Activated CD4-positive, alpha-beta T cell treated with anti-CD3 and anti-CD28 coated beads, Interleukin-2, amount 50 U/mL, for 4 hours (primary cell): ENCODE data around the gene NR6A1.
A peak's percentile ranks its signal among the peaks of the same experiment; 100 is the strongest.

ENCODE experiments used
- DNase-seq, 2 experiments: peaks; one replicate each; pipeline ENCODE4 v3.0.0-alpha.2; 2020

The NR6A1 gene

DNA sequence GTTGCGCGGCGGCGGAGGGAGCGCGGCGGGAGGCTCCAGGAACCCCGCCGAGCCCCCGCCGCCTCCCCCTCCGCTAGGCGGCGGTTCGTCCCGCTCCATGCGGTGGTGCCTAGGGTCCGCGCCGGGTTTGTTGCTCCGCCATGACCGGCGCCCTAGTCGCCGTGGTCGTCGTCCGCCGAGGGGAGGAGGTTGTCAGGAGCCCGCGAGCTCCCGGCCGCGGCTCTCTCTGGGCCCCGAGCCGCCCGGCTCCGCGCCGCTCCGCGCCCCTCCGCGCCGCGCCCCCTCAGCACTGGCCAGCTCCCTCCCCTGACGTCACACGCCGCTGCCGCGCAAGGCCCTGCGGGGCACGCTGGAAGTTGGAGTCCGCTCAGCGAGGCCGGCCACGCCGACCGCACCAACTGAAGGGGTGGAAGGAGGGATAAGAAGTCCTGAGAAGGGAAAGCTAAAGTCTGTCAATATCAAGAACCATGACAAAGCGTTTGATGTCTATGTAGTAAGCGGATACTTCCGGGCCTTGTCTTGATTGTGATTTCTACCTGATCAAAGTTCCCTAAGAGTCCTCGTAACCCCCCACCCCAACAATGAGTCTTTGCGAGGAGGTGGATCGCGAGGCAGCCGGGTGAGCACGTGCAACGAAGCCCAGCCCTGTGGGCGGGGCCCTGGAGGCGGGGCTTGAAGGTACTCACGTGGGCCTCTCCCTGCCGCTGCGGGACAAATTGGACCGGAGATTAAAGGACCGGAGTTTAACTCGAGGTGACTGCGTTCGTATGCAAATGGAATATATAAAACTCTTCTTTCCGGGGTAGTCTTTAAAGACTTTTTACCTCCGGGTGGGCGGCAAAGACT, at the start of gene NR6A1:
NR6A1 (minus strand) TSS at position 291 of the 846 bp plus-strand sequence.
- peak; percentile 91 for DNase-seq

DNA sequence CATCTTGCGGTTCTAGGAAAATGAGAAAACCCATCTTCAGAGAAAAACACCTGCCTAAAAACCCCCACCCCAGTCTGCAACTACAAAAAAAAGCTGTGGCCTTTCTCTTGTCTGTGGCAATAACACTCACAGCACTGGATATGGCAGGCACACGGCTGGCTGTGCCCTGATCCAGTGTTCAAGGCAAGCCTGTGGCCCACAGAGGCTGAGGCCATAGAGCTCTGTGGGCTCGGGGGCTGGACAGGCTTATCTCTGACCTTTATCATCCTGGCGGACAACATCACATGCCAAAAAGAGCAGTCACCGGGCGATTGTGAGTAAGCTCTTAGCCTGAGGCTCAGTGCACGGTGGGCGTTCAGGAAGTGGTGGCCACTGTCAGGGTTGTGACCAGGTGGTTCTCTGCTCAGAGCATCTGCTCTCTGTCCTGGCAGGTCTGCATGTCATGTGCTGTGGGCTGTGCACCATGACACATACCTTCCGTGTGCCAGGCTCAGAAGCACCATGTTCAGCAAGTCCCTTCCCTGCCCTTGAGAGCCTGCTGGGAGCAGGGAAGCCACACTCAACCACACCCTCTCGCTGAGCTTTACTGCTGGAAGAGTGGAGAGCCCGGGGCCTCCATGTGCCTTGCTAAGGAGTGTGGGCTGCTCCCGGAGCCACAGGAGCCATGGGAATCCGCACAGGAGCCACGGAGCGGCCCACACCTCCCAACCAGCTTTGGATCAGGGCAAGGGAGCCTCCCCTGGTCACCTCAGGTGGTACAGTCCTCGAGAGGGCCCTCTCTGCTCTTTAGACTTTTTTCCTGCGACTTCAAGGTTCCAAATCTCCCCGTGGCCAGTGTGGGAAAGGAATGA, 47.5 kb upstream of the NR6A1 start:
- DNase-seq: no peak

DNA sequence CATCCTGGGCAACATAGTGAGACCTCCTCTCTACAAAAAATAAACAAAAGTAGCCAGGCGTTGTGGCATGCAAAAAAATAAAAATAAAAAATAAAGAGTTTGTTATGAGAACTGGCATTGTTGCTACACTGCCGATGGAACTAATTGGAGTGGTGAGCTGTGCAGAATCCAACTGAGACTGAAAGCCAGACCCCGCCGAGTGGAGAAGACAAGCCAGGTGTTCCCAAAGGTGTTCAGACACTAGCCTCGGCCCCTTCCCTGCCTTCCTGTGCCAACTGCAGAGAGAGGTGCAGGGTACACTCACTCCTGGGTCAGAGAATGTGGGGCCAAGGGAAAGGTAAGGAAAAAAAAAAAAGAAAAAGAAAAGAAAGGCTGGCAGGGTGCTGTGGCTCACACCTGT, 44.5 kb upstream of the NR6A1 start:
- DNase-seq: no peak

DNA sequence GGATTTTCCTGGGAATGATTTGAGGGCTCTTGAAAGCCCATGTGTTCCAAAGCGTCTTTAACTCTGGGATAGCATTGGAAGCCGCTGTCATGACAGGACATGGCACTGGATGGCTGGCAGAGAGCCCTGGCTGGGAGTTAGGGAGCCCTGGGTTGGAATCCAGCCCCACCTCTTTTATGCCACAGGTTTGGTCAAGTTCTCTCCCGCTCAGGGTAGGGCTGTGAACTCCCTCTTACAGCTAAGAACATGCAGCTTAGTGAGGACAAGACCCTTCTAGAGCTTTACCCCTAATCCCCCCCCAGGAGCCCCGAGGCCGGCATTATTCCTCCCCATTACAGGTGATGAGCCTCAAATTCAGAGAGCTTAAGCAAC, 43.0 kb upstream of the NR6A1 start:
- no peak for DNase-seq

DNA sequence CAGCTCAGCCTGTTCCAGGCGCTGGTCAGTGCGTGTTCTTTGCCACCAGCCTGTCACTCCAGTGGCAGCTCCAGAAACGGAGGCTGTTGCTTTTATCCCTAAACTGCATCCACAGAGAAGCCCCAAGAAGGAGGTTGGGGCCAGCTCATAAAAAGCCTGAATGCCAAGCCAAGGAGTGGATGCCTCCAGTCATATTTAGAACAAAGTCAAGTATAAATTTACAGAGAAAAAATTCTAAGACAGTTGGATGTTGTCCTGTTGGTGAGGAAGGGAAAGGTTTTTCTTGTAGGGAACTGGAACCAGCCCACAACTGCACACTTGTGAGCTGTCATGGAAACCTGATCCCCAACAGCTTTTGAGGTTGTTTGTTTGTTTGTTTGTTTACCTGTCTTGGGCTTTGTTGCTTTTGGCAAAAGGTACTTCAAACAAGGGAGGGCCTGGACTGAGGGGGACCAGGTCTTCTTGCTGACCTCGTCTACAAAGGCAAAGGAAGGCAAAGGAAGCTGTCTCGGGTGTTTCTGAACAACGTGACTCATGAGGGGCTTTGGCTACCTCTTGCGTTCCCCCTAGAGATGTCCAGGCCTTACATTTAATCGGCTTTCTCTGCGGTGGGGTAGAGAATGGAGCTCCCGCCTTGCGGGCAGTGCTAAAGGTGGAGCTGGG, 42.5 kb upstream of the NR6A1 start:
- DNase-seq: no peak

DNA sequence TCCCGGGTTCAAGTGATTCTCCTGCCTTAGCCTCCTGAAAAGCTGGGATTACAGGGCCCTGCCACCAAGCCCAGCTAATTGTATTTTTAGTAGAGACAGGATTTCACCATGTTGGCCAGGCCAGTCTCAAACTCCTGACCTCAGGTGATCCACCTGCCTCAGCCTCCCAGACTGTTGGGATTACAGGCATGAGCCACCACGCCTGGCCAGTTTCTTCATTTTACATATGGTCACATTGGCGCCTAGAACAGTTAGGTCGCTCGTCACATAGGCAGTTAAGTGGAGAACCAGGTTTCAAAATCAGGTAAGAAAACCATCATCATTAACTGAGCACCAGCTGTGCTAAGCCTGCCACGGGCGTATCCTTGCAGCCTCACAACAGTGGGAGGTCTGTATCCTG, 41.9 kb upstream of the NR6A1 start:
- no peak for DNase-seq

DNA sequence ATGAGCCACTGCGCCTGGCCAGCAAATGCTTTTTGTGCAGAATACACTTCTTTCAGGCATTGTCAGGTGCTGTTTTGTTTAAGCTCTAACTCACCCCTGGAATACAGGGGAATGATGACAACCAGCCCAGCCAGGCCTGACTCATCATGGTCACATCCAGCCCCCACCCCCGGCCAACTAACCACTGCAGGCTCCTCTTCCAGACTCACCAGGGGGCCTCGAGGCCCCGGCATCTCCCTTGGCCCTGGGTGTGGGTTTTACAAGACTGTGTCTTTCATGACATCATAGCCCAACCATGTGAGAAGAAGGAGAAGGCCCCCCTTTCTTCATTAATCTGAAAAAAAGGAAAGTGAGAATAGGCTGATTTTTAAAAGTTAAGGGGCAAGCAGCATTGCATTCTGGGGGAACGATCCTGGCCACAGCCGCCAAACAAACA, 41.3 kb upstream of the NR6A1 start:
- no peak for DNase-seq

DNA sequence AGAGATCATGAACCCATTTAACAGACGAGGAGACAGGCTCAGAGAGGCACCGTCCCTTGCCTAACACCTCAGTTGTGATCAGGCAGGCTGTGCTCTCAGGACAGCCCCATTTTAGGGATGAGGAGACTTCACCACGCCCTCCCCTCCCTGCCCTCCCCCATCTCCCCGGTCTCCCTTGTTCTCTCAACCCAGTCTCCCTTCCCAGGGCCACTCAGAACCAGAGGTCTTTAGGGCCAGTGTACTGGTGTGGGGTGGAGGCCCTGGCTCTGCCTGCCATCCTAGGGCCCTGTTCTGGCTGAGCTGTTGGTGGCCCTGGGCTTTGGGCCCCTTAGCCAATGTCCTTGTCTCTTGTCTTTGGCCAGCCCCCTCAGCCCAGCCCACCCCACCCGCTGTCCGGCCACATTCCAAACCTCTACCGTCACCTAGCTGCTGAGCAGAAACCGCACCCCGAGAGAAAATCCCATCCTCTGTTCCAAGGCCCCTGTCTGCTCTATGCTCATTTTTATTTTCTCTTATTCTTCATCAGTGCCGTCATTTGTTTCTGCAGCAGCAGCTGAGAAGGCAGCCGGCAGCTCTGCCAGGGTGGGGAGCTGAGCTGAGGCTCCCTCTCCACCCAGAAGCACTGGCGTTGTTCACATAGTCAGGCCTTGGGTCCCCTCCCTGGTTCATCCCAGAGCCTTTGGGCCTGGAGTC, 39.7 kb upstream of the NR6A1 start:
- no peak for DNase-seq

DNA sequence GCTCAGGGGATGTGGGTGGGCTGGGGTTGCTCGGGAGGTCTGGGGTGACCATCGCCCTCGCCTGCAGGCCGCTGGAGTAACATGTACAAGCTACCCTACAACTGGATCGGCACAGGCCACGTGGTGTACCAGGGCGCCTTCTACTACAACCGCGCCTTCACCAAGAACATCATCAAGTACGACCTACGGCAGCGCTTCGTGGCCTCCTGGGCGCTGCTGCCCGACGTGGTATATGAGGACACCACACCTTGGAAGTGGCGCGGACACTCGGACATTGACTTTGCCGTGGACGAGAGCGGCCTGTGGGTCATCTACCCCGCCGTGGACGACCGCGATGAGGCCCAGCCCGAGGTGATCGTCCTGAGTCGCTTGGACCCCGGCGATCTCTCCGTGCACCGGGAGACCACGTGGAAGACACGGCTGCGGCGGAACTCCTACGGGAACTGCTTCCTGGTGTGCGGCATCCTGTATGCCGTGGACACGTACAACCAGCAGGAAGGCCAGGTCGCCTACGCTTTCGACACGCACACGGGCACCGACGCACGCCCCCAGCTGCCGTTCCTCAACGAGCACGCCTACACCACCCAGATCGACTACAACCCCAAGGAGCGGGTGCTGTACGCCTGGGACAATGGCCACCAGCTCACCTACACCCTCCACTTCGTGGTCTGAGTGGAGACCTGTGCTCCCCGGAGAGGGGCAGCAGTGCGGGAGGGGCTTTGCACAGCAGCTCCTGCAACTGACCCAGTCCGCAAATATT, 38.8 kb upstream of the NR6A1 start:
- DNase-seq: no peak

DNA sequence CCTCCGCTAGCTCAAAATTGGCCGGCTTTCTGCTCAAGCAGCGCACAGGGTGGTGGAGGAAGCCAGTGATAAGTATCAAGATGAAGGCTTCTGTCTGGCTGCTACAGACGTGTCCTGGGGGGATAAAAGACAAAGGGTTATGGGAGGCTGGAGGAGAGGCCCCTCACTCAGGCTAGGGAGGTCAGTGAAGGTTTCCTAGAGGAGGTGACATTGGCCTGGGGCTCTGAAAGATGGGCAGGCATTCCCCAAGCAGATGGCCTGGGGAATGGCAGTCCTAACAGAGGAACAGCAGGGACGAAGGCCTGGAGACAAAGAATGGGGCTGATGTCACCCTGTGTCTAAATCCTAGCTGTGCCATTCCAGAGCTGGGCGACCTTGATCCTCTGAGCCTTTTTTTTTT, 38.1 kb upstream of the NR6A1 start:
- DNase-seq: no peak

DNA sequence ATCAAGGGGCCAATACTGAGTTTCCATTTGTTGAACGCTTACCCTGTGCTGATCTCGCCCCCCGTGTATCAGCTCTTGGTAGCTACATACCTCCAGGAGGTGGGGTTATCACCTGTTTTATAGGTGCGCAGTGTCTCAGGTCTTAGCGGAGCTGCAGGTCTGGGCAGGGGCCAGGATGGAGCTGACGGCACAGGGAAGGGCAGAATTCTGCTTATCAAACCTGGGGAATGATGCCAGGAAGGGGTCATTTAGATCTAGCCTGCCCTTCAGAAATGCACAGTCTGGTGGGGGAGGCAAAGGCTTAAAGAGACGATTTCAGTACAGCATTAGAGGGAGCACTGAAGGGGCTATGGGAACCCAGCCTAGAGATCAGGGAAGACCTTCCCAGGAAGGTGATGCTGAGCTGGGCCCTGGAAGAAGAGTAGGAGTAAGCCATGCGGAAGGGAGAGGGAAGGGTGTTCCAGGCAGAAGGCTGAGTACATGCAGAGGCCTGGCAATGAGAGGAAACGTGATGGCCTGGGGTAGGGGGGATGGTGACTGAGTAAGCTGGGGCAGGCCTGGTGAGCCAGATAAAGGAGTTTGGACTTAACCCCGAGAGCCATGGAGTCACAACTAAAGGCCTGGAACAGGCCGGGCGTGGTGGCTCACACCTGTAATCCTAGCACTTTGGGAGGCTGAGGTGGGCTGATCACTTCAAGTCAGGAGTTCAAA, 37.3 kb upstream of the NR6A1 start:
- no peak for DNase-seq

DNA sequence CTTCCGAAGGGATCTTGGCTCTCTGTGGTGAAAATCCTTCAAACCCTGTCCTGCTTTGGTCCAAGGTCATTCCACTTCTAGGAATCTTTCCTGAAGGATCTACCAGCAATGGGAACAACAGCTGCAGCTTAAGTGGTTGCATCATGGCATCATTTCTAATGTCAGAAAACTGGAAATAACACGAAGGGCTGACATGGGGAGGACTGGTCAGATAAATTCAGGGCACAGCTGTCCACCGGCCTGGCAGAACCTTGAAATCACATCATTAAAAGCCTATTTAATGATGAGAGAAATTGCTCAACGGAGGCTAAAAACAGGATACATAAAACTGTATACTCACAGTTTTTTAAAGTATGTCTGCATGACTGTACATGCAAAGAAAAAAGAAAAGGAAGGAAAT, 34.1 kb upstream of the NR6A1 start:
- DNase-seq: no peak

DNA sequence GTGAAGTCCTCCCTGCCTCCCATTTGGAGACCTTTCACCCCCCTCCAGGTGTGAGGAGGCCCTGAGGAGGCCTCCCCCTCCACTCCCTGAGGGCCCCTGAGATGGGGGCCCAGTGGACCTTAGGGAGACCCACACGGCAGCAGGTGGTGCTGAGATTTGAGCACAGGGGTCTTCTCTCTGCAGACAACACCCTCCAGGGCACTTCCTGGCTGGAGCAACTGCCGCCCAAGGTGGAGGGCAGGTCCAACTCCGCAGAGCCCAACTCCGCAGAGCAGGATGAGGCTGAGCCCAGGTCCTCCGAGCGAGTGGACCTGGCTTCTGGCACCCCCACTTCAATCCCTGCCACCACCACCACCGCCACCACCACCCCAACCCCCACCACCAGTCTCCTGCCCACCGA, 32.8 kb upstream of the NR6A1 start:
- no peak for DNase-seq

DNA sequence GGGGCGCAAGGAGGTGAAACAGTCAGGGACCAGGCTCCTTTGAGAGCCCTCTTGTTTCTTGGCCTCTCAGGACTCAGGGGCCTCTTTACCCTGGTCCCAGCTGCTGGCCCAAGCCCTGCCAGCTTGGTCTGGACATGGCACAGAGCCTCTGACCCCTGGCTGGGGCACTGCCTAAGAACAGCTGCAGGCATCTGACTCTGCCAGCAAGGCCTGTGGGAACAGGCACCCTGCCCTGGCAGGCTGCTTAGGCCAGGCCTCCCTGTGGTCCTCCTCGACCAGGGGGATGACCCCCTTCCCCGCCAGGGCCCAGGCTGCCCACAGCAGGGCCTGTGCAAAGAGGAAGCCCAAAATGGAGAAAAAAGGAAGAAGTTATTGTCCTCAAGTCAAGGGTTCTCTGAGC, 31.3 kb upstream of the NR6A1 start:
- DNase-seq: no peak

DNA sequence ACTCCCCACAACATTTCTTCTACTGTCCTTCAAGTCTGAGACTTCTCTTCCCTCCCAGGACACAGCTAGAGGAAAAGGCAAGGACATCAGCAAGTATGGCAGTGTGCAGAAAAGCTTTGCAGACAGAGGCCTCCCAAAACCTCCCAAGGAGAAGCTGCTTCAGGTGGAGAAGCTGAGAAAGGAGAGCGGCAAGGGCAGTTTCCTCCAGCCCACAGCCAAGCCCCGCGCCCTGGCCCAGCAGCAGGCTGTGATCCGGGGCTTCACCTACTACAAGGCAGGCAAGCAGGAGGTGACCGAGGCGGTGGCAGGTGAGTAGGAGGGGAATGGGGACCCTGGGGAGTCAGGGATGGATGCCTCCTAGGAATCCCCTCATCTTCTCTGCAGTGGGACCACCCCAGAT, 30.2 kb upstream of the NR6A1 start:
- no peak for DNase-seq

DNA sequence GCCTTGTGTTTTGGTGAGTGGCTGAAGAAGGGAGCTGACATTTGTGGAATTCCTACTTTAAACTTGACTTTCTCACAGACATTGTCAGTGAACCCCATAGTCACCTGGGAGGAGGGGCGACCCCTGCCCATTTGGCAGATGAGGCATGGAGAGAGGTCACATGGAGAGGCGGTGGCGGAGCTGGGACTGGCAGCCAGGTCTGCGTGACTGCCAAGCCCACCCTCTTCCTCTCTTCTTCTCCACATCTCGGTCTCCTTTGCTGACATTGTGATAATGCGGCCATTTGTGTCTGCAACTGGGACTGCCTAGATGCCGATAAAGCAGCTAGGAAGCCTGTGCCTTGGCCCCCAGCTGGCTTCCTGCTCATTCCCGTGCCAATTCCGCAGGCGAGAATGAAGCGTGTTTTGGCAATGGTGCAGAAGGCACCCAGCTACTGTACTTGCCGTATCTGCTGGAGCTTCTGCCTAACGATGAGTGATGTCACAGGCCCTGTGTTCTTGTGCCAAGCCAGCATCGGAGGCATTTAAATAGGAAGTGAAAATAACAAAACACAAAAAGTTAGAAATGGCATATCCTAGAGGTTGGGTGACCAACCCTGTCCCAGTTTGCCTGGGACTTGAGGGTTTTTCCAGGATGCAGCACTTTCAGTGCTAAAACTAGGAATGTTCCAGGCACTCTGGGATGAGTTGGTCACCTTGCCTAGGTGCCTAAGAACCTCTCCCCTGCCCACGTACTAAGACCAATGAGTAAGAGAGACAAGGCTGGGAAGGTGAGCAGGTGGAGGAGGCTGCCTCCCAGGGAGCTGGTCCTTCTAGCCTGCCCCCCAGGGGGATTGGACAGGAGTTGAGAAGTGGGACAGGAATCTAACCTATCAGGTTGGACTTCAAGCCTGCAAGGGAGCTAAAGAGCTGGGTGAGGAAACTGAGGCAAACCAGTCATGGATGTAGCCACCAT, 29.5 kb upstream of the NR6A1 start:
- DNase-seq: no peak

DNA sequence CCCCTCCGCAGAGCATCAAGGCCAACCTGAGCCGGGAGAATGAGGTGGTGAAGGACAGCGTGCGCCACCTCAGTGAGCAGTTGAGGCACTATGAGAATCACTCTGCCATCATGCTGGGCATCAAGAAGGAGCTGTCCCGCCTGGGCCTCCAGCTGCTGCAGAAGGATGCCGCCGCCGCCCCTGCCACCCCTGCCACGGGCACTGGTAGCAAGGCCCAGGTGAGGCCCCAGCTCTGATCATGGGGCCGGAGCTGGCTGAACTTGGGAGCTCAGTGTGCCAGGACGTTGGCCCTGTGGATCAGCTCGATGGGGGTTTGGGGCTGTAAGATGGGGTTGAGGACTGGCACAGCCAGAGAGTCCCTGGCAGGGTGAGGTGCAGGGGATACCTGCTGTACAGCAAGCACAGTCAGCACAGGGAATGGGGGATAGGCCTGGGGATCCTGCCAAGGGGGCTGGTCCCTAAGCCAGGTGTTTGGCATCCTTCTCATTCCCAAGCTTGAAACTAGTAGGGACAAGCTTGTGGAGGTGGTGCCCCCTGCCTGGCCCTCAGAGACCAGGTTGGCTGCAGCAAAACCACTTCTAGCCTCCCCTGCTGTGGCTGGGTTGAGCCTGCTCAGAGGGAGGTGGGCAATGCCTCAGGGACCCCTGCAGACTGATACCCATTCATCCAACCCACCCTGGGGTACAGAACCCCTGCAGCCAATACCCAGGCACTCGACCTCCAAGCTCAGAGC, 28.3 kb upstream of the NR6A1 start:
- no peak for DNase-seq

DNA sequence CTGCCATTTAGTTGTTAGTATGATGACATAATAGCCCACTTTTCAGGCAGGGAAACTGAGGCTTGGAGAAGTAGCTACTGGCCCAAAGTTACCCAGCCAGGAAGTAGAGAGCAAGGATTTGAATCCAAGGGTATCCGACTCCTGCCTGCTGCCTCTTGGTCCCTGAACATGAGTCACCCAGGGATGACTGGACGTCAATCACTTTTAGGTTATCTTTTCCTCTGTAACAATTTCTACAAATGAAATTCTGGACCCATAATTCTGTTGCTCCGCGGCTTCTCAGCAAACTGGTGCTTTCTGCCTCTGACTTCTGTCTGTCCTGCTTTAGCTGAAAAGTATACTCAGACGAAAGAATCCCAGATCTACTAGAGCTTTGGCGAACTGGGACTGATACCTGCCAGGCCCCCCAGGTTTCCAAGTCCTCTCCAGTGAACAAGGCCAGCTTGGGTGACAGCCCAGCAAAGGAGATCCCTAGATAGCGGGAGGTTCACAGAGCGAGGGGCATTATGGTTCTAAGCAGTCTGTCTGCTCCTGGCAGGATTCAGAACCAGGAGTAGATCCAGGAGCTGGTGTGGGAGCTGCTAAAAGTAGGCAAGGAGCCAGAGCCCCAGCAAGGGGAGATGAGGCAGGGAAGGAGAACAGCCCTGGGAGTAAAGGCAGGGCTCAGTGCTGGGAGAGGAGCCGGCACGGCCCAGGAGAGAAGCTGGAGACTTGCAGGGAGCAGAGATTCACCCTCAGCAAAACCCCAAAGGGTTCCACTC, 26.4 kb upstream of the NR6A1 start:
- no peak for DNase-seq
